PC-3 (cell line): Measurements from ENCODE around the gene ZC3H4. TPM values are rescaled to one million over a fixed set of nuclear protein-coding genes. Genes with fewer than 3 reads are reported as not detected.

Experiments
- ATAC-seq: fragments of 200-7000 bp; cut with Tn5 transposase; 2 replicates; pipeline ENCODE4 v1.9.1; 2020; ENCODE audit warnings: mild to moderate bottlenecking, moderate library complexity
- BruUV-seq: library from RNA; stranded (reverse); fragments of 400-500 nt; replicated peaks from 2 replicates; lab custom pipeline; 2021; lab: Mats Ljungman, UMichigan
- CTCF ChIA-PET: fragments of 300-600 bp; sonication (Branson Sonifier 250); formaldehyde crosslinking; loops from one replicate; lab custom pipeline; 2022; ENCODE audit warnings: antibody characterized with exemption; lab: Charles Lee
- POLR2A ChIA-PET: fragments of 300-600 bp; sonication (Branson Sonifier 250); formaldehyde crosslinking; loops from one replicate; lab custom pipeline; 2022; ENCODE audit warnings: antibody characterized with exemption; ENCODE audit not compliant: unreplicated experiment; lab: Charles Lee
- DNase-seq: peaks from one replicate; pipeline ENCODE4 v3.0.0-alpha.2; 2015
- H2AFZ ChIP-seq: fragments of 300-600 bp; sonication (generic); 2 replicates; pipeline ENCODE4 v1.6.0; 2016; ENCODE audit warnings: antibody characterized with exemption, low read length
- H3F3A ChIP-seq: fragments of 300-600 bp; sonication (generic); one replicate; pipeline ENCODE4 v1.6.0; 2017; ENCODE audit warnings: antibody characterized with exemption, low read length, control low read depth, mild to moderate bottlenecking; ENCODE audit not compliant: unreplicated experiment
- H3K27ac ChIP-seq: fragments of 300-600 bp; sonication (generic); 2 replicates; pipeline ENCODE4 v1.5.1; 2016; ENCODE audit warnings: mild to moderate bottlenecking, low read length
- H3K27me3 ChIP-seq: fragments of 300-600 bp; sonication (generic); 2 replicates; pipeline ENCODE4 v1.6.1; 2016; ENCODE audit warnings: low read length, mixed read lengths
- H3K36me3 ChIP-seq: fragments of 300-600 bp; sonication (generic); 2 replicates; pipeline ENCODE4 v1.6.1; 2016; ENCODE audit warnings: low read depth, mixed run types, low read length, mixed read lengths
- H3K4me1 ChIP-seq: fragments of 300-600 bp; sonication (generic); 2 replicates; pipeline ENCODE4 v1.5.1; 2016; ENCODE audit warnings: low read length; ENCODE audit not compliant: insufficient read depth
- H3K4me2 ChIP-seq: fragments of 300-600 bp; sonication (generic); 2 replicates; pipeline ENCODE4 v1.6.0; 2016; ENCODE audit warnings: low read length
- H3K4me3 ChIP-seq: fragments of 300-600 bp; sonication (generic); 2 replicates; pipeline ENCODE4 v1.5.1; 2016; ENCODE audit warnings: mild to moderate bottlenecking, low read length, mixed read lengths
- H3K79me2 ChIP-seq: fragments of 300-600 bp; sonication (generic); 2 replicates; pipeline ENCODE4 v1.6.1; 2017; ENCODE audit warnings: low read length, mixed read lengths
- H3K9ac ChIP-seq: fragments of 300-600 bp; sonication (generic); 2 replicates; pipeline ENCODE4 v1.6.0; 2016; ENCODE audit warnings: mild to moderate bottlenecking, low read length
- H3K9me2 ChIP-seq: fragments of 300-600 bp; sonication (generic); replicated peaks from 2 replicates; pipeline ENCODE4 v1.6.1; 2016; ENCODE audit warnings: mixed run types, low read length, mixed read lengths
- H3K9me3 ChIP-seq: fragments of 300-600 bp; sonication (generic); 2 replicates; pipeline ENCODE4 v1.6.1; 2016; ENCODE audit warnings: low read length, mixed read lengths
- H4K20me1 ChIP-seq: fragments of 300-600 bp; sonication (generic); 2 replicates; pipeline ENCODE4 v1.6.1; 2016; ENCODE audit warnings: low read length, mixed read lengths
- CTCF ChIP-seq: fragments of 300-600 bp; sonication (generic); conservative IDR thresholded peaks from 2 replicates; pipeline ENCODE4 v1.5.1; 2017; ENCODE audit warnings: antibody characterized with exemption, low read depth, mild to moderate bottlenecking, low read length
- EZH2 ChIP-seq: fragments of 300-600 bp; sonication (generic); IDR thresholded peaks from one replicate; pipeline ENCODE4 v1.6.1; 2017; ENCODE audit warnings: antibody characterized with exemption, mild to moderate bottlenecking, low read length; ENCODE audit not compliant: unreplicated experiment
- EZH2phosphoT487 ChIP-seq: fragments of 300-600 bp; sonication (generic); IDR thresholded peaks from 2 replicates; pipeline ENCODE4 v1.6.1; 2018; ENCODE audit warnings: mild to moderate bottlenecking, antibody characterized with exemption, low read length, borderline replicate concordance
- intact Hi-C: fragments of 100-400 bp; cut with micrococcal nuclease; formaldehyde crosslinking; loops from 2 replicates; pipeline ENCODE4 v1.9.0; 2023
- total RNA-seq: library from RNA; depleted of rRNA; stranded (reverse); fragments of >200 nt; gene quantifications from 2 replicates; pipeline ENCODE4 v1.2.3, GENCODE V29; 2014

Gene ZC3H4
- total RNA-seq, 1 experiment from 2014 or later, result 13.4 TPM

GRCh38 chr19:47109541-47110375, 3.8 kb downstream of the ZC3H4 start:
- POLR2A ChIA-PET, result no interaction called here
- peak; percentile 14 for DNase-seq
- no peaks in the 10 kb centered on the region for H4K20me1 ChIP-seq
- H3K27ac ChIP-seq, result peak overlapping the region; percentile 99
- no peaks in the 10 kb centered on the region for H3K27me3 ChIP-seq
- BruUV-seq, result no TSS peak
- H3K9me2 ChIP-seq, result no peaks in the 10 kb centered on the region
- H3K9ac ChIP-seq, result peak overlapping the region; percentile 100
- intact Hi-C loops, result loop anchor here (5.0 kb wide), 1 partner anchor 32 kb away; no protein-coding TSS in a partner anchor
- peak overlapping the region; percentile 93 for H3K4me3 ChIP-seq
- H3K9me3 ChIP-seq, result no peaks in the 10 kb centered on the region
- peaks cover 10% of the 10 kb centered on the region for H3F3A ChIP-seq
- peaks cover 40% of the 10 kb centered on the region for H3K4me1 ChIP-seq
- peak overlapping the region; percentile 85 for H3K4me2 ChIP-seq
- no peak for ATAC-seq
- CTCF ChIA-PET, result no interaction called here
- H3K79me2 ChIP-seq, result peaks cover 73% of the 10 kb centered on the region
- TF ChIP-seq EZH2phosphoT487 (no peak), CTCF (no peak), EZH2 (no peak)
- no peak overlapping the region for H2AFZ ChIP-seq
- no peaks in the 10 kb centered on the region; the same call in 1 of the 2 replicates for H3K36me3 ChIP-seq

GRCh38 chr19:47109177-47109540, 4.4 kb downstream of the ZC3H4 start:
- Histone ChIP-seq H3K79me2 (peaks cover 79% of the 10 kb centered on the region), H3K4me3 (peak overlapping the region; percentile 93)
- intact Hi-C loops, result no loop called here

More at GRCh38 chr19:47109177-47109540, 4.4 kb downstream of the ZC3H4 start:
- Histone ChIP-seq H3K36me3 (no peaks in the 10 kb centered on the region; the same call in 1 of the 2 replicates), H3K4me2 (peak overlapping the region; percentile 85), H3K9me3 (no peaks in the 10 kb centered on the region), H3K4me1 (peaks cover 40% of the 10 kb centered on the region), H3F3A (peaks cover 10% of the 10 kb centered on the region), H3K27ac (peak overlapping the region; percentile 99), H2AFZ (no peak overlapping the region), H4K20me1 (no peaks in the 10 kb centered on the region), H3K27me3 (no peaks in the 10 kb centered on the region), H3K9ac (peak overlapping the region; percentile 100), H3K9me2 (no peaks in the 10 kb centered on the region)
- no peak for ATAC-seq
- ChIA-PET POLR2A (no interaction called here), CTCF (no interaction called here)
- TF ChIP-seq EZH2phosphoT487 (no peak), CTCF (no peak), EZH2 (no peak)
- DNase-seq, result no peak
- no TSS peak for BruUV-seq
